ENCODE data around the gene PPRC1. TPM values are rescaled to one million over a fixed set of nuclear protein-coding genes. Genes with fewer than 3 reads are reported as not detected.

Gene PPRC1
- total and polyA plus RNA-seq, 10 donors: 12.1 to 52.5 (median 26.5) TPM

DNA sequence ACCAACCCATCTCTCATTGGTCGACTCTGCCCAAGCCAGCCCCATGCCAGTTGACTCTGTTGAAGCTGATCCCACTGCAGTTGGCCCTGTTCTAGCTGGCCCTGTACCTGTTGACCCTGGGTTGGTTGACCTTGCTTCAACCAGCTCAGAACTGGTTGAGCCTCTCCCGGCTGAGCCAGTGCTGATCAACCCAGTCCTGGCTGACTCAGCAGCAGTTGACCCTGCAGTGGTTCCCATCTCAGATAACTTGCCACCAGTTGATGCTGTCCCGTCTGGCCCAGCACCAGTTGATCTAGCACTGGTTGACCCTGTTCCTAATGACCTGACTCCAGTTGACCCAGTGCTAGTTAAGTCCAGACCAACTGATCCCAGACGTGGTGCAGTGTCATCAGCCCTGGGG lies 7.4 kb downstream of the PPRC1 start:
- no peaks in the 10 kb centered on the region for H3K27me3 ChIP-seq (replicated peaks in 1 of 7)
- no peaks in the 10 kb centered on the region for H3K9me3 ChIP-seq
- peaks cover 4 to 24% (median 17%) of the 10 kb centered on the region in 6 donors for H3K4me1 ChIP-seq
- intact Hi-C loops (cut with DNase I; ENCODE audit: low total_unique reads): no loop called here
- no peak for DNase-seq
- TF ChIP-seq POLR2AphosphoS5 (IDR thresholded peaks at IDR 0.05) (no peak), POLR2A (IDR thresholded peaks at IDR 0.05) (no peak)
- TF ChIP-seq, protein P1, sequence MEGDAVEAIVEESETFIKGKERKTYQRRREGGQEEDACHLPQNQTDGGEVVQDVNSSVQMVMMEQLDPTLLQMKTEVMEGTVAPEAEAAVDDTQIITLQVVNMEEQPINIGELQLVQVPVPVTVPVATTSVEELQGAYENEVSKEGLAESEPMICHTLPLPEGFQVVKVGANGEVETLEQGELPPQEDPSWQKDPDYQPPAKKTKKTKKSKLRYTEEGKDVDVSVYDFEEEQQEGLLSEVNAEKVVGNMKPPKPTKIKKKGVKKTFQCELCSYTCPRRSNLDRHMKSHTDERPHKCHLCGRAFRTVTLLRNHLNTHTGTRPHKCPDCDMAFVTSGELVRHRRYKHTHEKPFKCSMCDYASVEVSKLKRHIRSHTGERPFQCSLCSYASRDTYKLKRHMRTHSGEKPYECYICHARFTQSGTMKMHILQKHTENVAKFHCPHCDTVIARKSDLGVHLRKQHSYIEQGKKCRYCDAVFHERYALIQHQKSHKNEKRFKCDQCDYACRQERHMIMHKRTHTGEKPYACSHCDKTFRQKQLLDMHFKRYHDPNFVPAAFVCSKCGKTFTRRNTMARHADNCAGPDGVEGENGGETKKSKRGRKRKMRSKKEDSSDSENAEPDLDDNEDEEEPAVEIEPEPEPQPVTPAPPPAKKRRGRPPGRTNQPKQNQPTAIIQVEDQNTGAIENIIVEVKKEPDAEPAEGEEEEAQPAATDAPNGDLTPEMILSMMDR (IDR thresholded peaks at IDR 0.05 in 8 of 11, conservative IDR thresholded peaks at IDR 0.05 in 3 of 11): no peak
- peaks cover 3 to 80% (median 66%) of the 10 kb centered on the region in 6 donors for H3K36me3 ChIP-seq
- no peak overlapping the region for H3K4me3 ChIP-seq
- no peak overlapping the region for H3K27ac ChIP-seq
- 68 to 97% (median 91%) methylated on average over 3 to 4 of the region's 4 CpGs for WGBS, 5 donors

DNA sequence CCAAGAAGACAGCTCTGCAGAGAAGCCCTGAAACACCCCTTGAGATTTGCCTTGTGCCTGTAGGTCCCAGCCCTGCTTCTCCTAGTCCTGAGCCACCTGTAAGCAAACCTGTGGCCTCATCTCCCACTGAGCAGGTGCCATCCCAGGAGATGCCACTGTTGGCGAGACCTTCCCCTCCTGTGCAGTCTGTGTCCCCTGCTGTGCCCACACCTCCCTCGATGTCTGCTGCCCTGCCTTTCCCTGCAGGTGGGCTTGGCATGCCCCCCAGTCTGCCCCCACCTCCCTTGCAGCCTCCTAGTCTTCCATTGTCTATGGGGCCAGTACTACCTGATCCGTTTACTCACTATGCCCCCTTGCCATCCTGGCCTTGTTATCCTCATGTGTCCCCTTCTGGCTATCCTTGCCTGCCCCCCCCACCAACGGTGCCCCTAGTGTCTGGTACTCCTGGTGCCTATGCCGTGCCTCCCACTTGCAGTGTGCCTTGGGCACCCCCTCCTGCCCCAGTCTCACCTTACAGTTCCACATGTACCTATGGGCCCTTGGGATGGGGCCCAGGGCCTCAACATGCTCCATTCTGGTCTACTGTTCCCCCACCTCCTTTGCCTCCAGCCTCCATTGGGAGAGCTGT lies 8.2 kb downstream of the PPRC1 start:
- H3K4me3 ChIP-seq: no peak overlapping the region
- no peak overlapping the region for H3K27ac ChIP-seq
- TF ChIP-seq, protein P1 (IDR thresholded peaks at IDR 0.05 in 8 of 11, conservative IDR thresholded peaks at IDR 0.05 in 3 of 11): no peak
- TF ChIP-seq POLR2AphosphoS5 (IDR thresholded peaks at IDR 0.05): peak in 1 of 3 donors; percentile 18
- peaks cover 3 to 89% (median 66%) of the 10 kb centered on the region in 6 donors for H3K36me3 ChIP-seq
- DNase-seq: no peak
- H3K27me3 ChIP-seq (replicated peaks in 1 of 7): no peaks in the 10 kb centered on the region
- 93 to 97% (median 95%) methylated on average over 5 of the region's 5 CpGs for WGBS, 5 donors
- peaks cover 3 to 15% (median 9%) of the 10 kb centered on the region in 6 donors for H3K4me1 ChIP-seq
- H3K9me3 ChIP-seq: no peaks in the 10 kb centered on the region
- intact Hi-C loops (cut with DNase I; ENCODE audit: low total_unique reads): no loop called here

DNA sequence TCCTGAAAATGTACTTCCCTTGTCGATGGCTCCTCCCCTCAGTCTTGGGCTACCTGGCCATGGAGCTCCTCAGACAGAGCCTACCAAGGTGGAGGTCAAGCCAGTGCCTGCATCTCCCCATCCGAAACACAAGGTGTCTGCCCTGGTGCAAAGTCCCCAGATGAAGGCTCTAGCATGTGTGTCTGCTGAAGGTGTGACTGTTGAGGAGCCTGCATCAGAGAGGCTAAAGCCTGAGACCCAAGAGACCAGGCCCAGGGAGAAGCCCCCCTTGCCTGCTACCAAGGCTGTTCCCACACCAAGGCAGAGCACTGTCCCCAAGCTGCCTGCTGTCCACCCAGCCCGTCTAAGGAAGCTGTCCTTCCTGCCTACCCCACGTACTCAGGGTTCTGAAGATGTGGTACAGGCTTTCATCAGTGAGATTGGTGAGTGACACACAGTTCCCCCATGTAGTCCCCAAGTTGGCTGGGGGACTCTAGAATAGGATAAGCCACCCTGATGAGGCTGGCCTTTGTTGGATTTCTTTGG lies 8.8 kb downstream of the PPRC1 start:
- peak in 1 of 3 donors; percentile 6 for TF ChIP-seq POLR2AphosphoS5 (IDR thresholded peaks at IDR 0.05)
- TF ChIP-seq POLR2A (IDR thresholded peaks at IDR 0.05): no peak
- intact Hi-C loops (cut with DNase I; ENCODE audit: low total_unique reads): no loop called here
- H3K36me3 ChIP-seq: peaks cover 3 to 95% (median 69%) of the 10 kb centered on the region in 6 donors
- H3K9me3 ChIP-seq: no peaks in the 10 kb centered on the region
- WGBS, 5 donors: 84 to 94% (median 88%) methylated on average over 3 to 4 of the region's 4 CpGs
- peaks cover 0 to 9% (median 5%) of the 10 kb centered on the region in 6 donors for H3K4me1 ChIP-seq
- no peak for DNase-seq
- H3K27me3 ChIP-seq (replicated peaks in 1 of 7): no peaks in the 10 kb centered on the region
- no peak overlapping the region for H3K27ac ChIP-seq
- H3K4me3 ChIP-seq: no peak overlapping the region

DNA sequence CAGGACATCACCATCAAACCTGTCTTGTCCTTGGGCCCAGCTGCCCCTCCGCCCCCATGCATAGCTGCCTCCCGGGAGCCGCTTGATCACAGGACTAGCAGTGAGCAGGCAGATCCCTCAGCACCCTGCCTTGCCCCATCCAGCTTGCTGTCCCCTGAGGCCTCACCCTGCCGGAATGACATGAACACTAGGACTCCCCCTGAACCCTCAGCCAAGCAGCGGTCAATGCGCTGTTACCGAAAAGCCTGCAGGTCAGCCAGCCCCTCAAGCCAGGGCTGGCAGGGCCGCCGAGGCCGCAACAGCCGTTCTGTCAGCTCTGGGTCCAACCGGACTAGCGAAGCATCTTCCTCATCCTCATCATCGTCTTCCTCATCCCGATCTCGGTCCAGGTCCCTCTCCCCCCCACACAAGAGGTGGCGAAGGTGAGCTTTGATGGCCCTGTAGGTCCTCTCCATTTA lies 14.2 kb downstream of the PPRC1 start:
- H3K9me3 ChIP-seq: no peaks in the 10 kb centered on the region
- no peak overlapping the region for H3K27ac ChIP-seq
- H3K4me1 ChIP-seq: peaks cover 0 to 13% (median 7%) of the 10 kb centered on the region in 6 donors
- no peak for DNase-seq
- intact Hi-C loops (cut with DNase I; ENCODE audit: low total_unique reads): no loop called here
- peak; percentile 1 to 69 (median 22) for TF ChIP-seq POLR2AphosphoS5 (IDR thresholded peaks at IDR 0.05)
- TF ChIP-seq, protein P1 (IDR thresholded peaks at IDR 0.05 in 8 of 11, conservative IDR thresholded peaks at IDR 0.05 in 3 of 11): no peak
- 93 to 99% (median 94%) methylated on average over 14 to 17 of the region's 17 CpGs for WGBS, 5 donors
- no peaks in the 10 kb centered on the region for H3K27me3 ChIP-seq (replicated peaks in 1 of 7)
- no peak overlapping the region for H3K4me3 ChIP-seq
- peaks cover 0 to 87% (median 58%) of the 10 kb centered on the region in 6 donors for H3K36me3 ChIP-seq

Data from spleen (tissue), 11 donors.